ENCODE measurements around the gene SLC4A4.

DNA sequence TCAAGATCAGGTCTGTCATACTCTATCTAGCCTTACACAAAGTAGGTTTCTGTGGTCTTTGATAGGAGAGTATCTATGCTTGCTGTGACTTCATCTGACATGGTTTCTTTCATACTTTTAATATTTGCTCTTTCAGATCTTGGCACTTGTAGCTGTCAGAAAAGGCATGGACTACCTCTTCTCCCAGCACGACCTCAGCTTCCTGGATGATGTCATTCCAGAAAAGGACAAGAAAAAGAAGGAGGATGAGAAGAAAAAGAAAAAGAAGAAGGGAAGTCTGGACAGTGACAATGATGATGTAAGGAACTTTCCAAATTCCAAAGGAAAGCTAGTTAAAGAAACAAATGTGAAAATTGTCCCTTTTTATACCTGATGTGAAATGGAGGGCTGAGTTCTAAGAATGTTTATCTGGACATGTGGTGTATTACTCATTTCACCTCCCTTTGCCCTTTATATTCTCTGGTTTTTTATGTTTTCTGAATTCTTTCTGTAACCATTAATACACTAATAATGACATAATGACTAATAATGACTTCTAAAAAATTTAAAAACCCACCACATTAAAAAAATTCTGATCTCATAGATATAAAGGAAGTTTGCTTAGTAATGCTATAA is 221.2 kb downstream of the SLC4A4 start:
- TF ChIP-seq, protein P1, sequence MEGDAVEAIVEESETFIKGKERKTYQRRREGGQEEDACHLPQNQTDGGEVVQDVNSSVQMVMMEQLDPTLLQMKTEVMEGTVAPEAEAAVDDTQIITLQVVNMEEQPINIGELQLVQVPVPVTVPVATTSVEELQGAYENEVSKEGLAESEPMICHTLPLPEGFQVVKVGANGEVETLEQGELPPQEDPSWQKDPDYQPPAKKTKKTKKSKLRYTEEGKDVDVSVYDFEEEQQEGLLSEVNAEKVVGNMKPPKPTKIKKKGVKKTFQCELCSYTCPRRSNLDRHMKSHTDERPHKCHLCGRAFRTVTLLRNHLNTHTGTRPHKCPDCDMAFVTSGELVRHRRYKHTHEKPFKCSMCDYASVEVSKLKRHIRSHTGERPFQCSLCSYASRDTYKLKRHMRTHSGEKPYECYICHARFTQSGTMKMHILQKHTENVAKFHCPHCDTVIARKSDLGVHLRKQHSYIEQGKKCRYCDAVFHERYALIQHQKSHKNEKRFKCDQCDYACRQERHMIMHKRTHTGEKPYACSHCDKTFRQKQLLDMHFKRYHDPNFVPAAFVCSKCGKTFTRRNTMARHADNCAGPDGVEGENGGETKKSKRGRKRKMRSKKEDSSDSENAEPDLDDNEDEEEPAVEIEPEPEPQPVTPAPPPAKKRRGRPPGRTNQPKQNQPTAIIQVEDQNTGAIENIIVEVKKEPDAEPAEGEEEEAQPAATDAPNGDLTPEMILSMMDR (IDR thresholded peaks at IDR 0.05; ENCODE audit: insufficient read depth, low read depth, low read length) = no peak
- no peak for TF ChIP-seq EZH2 (IDR thresholded peaks at IDR 0.05; ENCODE audit: insufficient read depth, low read length)
